ENCODE measurements around the gene CEP89.

The CEP89 gene

DNA sequence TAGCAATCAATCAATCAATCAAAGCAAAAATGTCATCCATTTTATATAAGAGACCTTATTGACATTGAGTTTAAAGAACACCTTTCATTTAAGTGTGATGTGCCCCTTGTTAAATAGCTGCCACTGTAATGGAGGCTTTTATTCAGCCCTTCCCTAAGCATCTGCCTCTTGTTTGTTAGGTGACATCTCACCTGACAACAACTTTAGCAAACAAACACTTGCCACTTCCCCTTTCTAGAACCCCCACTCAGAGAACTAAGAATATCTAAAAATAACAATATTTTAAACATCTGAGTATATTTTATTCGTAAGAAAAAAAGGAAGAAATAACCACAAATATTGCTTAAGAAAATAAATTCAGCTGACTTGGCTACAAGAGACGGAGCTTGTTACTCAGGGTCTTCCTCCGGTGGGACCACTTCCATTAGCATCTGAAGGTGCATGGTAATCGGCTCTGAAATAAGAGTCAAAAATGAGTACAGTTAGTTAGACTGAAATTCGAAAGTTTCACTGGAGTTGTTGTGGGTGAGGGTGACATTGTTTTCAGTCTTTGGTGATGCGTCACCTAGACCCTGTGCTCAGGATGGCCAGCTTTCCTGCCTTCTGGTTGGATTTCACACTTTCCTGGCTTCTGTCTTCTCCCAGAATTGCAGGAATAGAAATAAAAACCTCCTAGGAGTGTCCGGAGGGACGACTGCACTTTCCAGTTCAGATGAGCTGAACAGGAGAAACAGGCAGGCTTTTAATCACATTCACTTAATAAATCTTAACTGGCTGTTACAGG, 141.3 kb downstream of the CEP89 start:
- peak; percentile 90 for DNase-seq
- in situ Hi-C loops (cut with HindIII; ENCODE audit: low pct_ligation_motif_present, low pct_unique_long_range_greater_than_20kb, low sequenced_read_pairs): no loop called here

- in situ Hi-C loops (cut with HindIII; ENCODE audit: low pct_ligation_motif_present, low pct_unique_long_range_greater_than_20kb, low sequenced_read_pairs): no loop called here
- no peak for DNase-seq
Measured at GRCh38 chr19:32829345-32829896, 142.3 kb downstream of the CEP89 start.

- in situ Hi-C loops (cut with HindIII; ENCODE audit: low pct_ligation_motif_present, low pct_unique_long_range_greater_than_20kb, low sequenced_read_pairs): no loop called here
- no peak for DNase-seq
Measured at GRCh38 chr19:32828643-32829344, 143.0 kb downstream of the CEP89 start.

- in situ Hi-C loops (cut with HindIII; ENCODE audit: low pct_ligation_motif_present, low pct_unique_long_range_greater_than_20kb, low sequenced_read_pairs): no loop called here
- no peak for DNase-seq
Measured at GRCh38 chr19:32828139-32828538, 143.6 kb downstream of the CEP89 start.

Measured in ACHN (cell line).